Keratinocyte (primary cell): ENCODE results near the gene CCNK. TPM values are rescaled to one million over a fixed set of nuclear protein-coding genes. Genes with fewer than 3 reads are reported as not detected.

ENCODE experiments used
- DNase-seq: peaks from one replicate; pipeline ENCODE4 v3.0.0-alpha.2; 2011; ENCODE audit warnings: low read depth, missing footprints, low spot score
- FAIRE-seq: peaks from 2 replicates; lab custom pipeline; 2011; peaks lifted over from hg19 to GRCh38; lab: Jason Lieb, UNC
- H2AFZ ChIP-seq: 2 replicates; pipeline ENCODE4 v1.6.0; 2012; ENCODE audit warnings: low read length, control low read depth, inconsistent platforms; ENCODE audit not compliant: control insufficient read depth
- H3K27ac ChIP-seq: 2 replicates; pipeline ENCODE4 v1.5.1; 2011; ENCODE audit warnings: low read length; ENCODE audit not compliant: control insufficient read depth, insufficient read depth
- H3K27me3 ChIP-seq: 3 replicates; pipeline ENCODE4 v1.6.0; 2011; ENCODE audit warnings: low read length; ENCODE audit not compliant: control insufficient read depth, insufficient read depth; ENCODE audit errors: extremely low read depth
- H3K36me3 ChIP-seq, 2 experiments: 2 replicates in 1 of 2; 3 replicates in 1 of 2; pipeline ENCODE4 v1.5.1; 2011; ENCODE audit warnings: low read length in 2 of 2, mild to moderate bottlenecking in 1 of 2; ENCODE audit not compliant: control insufficient read depth in 2 of 2, insufficient read depth in 2 of 2; ENCODE audit errors: extremely low read depth in 1 of 2
- H3K4me1 ChIP-seq: 3 replicates; pipeline ENCODE4 v1.5.1; 2011; ENCODE audit warnings: low read length; ENCODE audit not compliant: control insufficient read depth, insufficient read depth; ENCODE audit errors: extremely low read depth
- H3K4me2 ChIP-seq: 3 replicates; pipeline ENCODE4 v1.6.0; 2011; ENCODE audit warnings: low read depth, low read length; ENCODE audit not compliant: control insufficient read depth, insufficient read depth; ENCODE audit errors: extremely low read depth
- H3K4me3 ChIP-seq, 3 experiments: fragments of 200-600 bp in 1 of 3; sonication (generic) in 1 of 3; 2 replicates in 2 of 3; 3 replicates in 1 of 3; pipeline ENCODE4 v1.5.1; 2011 to 2016; ENCODE audit warnings: low read length in 3 of 3, mild to moderate bottlenecking in 3 of 3, control low read depth in 2 of 3, inconsistent platforms in 1 of 3, low read depth in 1 of 3, mixed read lengths in 1 of 3, mixed run types in 1 of 3, moderate library complexity in 1 of 3; ENCODE audit not compliant: control insufficient read depth in 2 of 3, insufficient read depth in 2 of 3; ENCODE audit errors: extremely low read depth in 1 of 3
- H3K79me2 ChIP-seq: 2 replicates; pipeline ENCODE4 v1.6.0; 2012; ENCODE audit warnings: low read length; ENCODE audit not compliant: control insufficient read depth, insufficient read depth
- H3K9ac ChIP-seq: 3 replicates; pipeline ENCODE4 v1.6.0; 2011; ENCODE audit warnings: low read length; ENCODE audit not compliant: control insufficient read depth, insufficient read depth; ENCODE audit errors: extremely low read depth
- H3K9me1 ChIP-seq: 3 replicates; pipeline ENCODE4 v1.6.0; 2011; ENCODE audit warnings: low read length; ENCODE audit not compliant: control insufficient read depth, insufficient read depth; ENCODE audit errors: extremely low read depth
- H3K9me3 ChIP-seq: 2 replicates; pipeline ENCODE4 v1.5.1; 2012; ENCODE audit warnings: low read depth, low read length; ENCODE audit not compliant: control insufficient read depth
- H4K20me1 ChIP-seq: 3 replicates; pipeline ENCODE4 v1.6.0; 2011; ENCODE audit warnings: low read length; ENCODE audit not compliant: control insufficient read depth, insufficient read depth; ENCODE audit errors: extremely low read depth
- EZH2 ChIP-seq: IDR thresholded peaks from one replicate; pipeline ENCODE4 v1.6.1; 2012; ENCODE audit warnings: inconsistent platforms, mild to moderate bottlenecking, low read length, moderate library complexity
- dilution Hi-C: fragments of 300-500 bp; cut with MboI; formaldehyde crosslinking; loops from one replicate; pipeline ENCODE4 v1.7.0; 2020; ENCODE audit warnings: low sequenced_read_pairs; ENCODE audit not compliant: extremely low pct_ligation_motif_present
- polyA plus RNA-seq, 5 experiments: library from polyadenylated mRNA; depleted of rRNA in 3 of 5; stranded (reverse) in 3 of 5; stranded (forward) in 1 of 5; unstranded in 1 of 5; fragments of >200 nt; gene quantifications; 1 replicate in 1 of 5; 2 replicates in 3 of 5; 3 replicates in 1 of 5; pipeline versions ENCODE4 v1.2.1 to v1.2.3, GENCODE V29; 2011 to 2012; ENCODE audit warnings: missing spikeins in 2 of 5, low read depth in 1 of 5, low replicate concordance in 1 of 5
- TF ChIP-seq, protein P1 (sequence below), 3 experiments: IDR thresholded peaks in 1 of 3; conservative IDR thresholded peaks in 1 of 3; optimal IDR thresholded peaks in 1 of 3; 2 replicates in 2 of 3; 3 replicates in 1 of 3; pipeline versions ENCODE3 to v1.5.1; 2011; ENCODE audit warnings: low read length in 3 of 3, mild to moderate bottlenecking in 3 of 3, moderate library complexity in 2 of 3, control low read depth in 1 of 3, inconsistent platforms in 1 of 3; ENCODE audit not compliant: insufficient read depth in 2 of 3; ENCODE audit errors: extremely low read depth in 1 of 3

Gene CCNK
- polyA plus RNA-seq, 1 donor (not counting 4 experiments of a cell fraction or from before 2014, with no cell fraction given): 12.8 TPM

DNA sequence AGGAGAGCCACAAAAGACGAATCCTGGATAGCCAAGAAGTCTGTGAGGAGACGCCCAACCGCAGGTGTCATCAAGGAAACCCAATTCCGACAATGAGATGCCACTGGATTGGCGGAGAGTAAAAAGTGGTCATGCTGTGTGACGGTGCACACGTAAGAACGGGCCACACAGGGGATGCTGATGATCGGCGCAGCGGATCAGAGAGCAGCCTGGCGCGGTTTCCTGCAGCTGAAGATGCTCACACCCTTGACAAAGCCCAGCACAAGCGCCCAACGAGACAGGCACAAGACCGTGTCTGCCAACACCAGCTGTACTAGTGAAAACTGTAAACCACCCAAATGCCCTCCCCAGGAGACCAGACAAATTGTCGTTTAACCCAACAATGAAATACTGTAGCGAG, 67.0 kb downstream of the CCNK start:
- H3K4me3 ChIP-seq: no peak overlapping the region
- no peaks in the 10 kb centered on the region for H3K9me1 ChIP-seq
- peaks cover 92% of the 10 kb centered on the region for H3K79me2 ChIP-seq
- no peak overlapping the region for H2AFZ ChIP-seq
- no peaks in the 10 kb centered on the region for H3K9me3 ChIP-seq
- dilution Hi-C loops: no loop called here
- H4K20me1 ChIP-seq: peaks cover 23% of the 10 kb centered on the region
- FAIRE-seq (no peak), DNase-seq (no peak)
- no peaks in the 10 kb centered on the region for H3K4me1 ChIP-seq
- no peak overlapping the region for H3K9ac ChIP-seq
- H3K27me3 ChIP-seq: no peaks in the 10 kb centered on the region
- no peak overlapping the region for H3K27ac ChIP-seq
- H3K4me2 ChIP-seq: no peak overlapping the region
- H3K36me3 ChIP-seq: no peaks in the 10 kb centered on the region
- no peak for TF ChIP-seq EZH2
- TF ChIP-seq, protein P1, sequence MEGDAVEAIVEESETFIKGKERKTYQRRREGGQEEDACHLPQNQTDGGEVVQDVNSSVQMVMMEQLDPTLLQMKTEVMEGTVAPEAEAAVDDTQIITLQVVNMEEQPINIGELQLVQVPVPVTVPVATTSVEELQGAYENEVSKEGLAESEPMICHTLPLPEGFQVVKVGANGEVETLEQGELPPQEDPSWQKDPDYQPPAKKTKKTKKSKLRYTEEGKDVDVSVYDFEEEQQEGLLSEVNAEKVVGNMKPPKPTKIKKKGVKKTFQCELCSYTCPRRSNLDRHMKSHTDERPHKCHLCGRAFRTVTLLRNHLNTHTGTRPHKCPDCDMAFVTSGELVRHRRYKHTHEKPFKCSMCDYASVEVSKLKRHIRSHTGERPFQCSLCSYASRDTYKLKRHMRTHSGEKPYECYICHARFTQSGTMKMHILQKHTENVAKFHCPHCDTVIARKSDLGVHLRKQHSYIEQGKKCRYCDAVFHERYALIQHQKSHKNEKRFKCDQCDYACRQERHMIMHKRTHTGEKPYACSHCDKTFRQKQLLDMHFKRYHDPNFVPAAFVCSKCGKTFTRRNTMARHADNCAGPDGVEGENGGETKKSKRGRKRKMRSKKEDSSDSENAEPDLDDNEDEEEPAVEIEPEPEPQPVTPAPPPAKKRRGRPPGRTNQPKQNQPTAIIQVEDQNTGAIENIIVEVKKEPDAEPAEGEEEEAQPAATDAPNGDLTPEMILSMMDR (optimal IDR thresholded peaks at IDR 0.05 in 1 of 3, IDR thresholded peaks at IDR 0.05 in 1 of 3, conservative IDR thresholded peaks at IDR 0.05 in 1 of 3; ENCODE audit: extremely low read depth in 1 of 3, insufficient read depth in 2 of 3, low read length in 3 of 3): no peak

DNA sequence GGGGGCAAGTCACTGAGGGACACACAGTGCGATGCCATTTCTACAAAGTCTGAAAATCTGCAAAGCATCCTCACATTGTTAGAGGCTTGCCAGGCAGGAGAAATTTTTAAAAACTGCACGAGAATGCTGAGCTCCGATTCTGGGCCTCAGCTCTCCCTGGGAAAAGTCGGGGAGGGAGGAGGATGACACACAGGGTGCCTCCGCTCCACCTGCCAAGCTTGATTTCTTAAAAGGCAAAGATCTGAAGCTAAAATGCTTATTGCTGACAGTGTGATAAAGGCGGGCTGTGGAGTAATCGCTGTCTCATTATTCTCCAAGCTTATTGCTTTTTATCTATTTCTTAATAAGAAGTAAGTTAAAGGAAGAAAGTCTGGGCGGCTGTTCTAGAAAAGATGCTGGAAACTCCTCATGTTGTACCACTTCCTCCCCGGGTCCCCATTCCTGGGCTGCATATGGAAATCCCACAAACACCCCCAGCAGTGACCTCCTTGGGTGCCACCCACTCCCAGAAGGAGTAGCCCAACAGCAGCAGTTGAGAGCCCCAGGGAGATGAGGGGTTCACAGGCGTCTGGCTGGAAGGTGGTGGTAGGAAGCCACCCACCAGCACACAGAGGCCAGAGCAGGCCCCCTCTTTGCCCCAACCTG, 67.8 kb downstream of the CCNK start:
- Histone ChIP-seq H3K27ac (no peak overlapping the region), H3K4me2 (no peak overlapping the region), H3K4me1 (no peaks in the 10 kb centered on the region), H3K36me3 (no peaks in the 10 kb centered on the region), H3K79me2 (peaks cover 90% of the 10 kb centered on the region), H3K4me3 (no peak overlapping the region), H4K20me1 (peaks cover 20% of the 10 kb centered on the region), H3K9me3 (no peaks in the 10 kb centered on the region), H3K27me3 (no peaks in the 10 kb centered on the region), H2AFZ (no peak overlapping the region), H3K9me1 (no peaks in the 10 kb centered on the region), H3K9ac (no peak overlapping the region)
- DNase-seq: no peak
- dilution Hi-C loops: no loop called here
- no peak for TF ChIP-seq EZH2
- TF ChIP-seq, protein P1 (optimal IDR thresholded peaks at IDR 0.05 in 1 of 3, IDR thresholded peaks at IDR 0.05 in 1 of 3, conservative IDR thresholded peaks at IDR 0.05 in 1 of 3; ENCODE audit: extremely low read depth in 1 of 3, insufficient read depth in 2 of 3, low read length in 3 of 3): no peak
- FAIRE-seq: no peak
